Measurements from ENCODE around the gene SLC35F3.
"Not testable (repeated sequence)": the region's sequence is repeated elsewhere in the genome, so short reads cannot be mapped to it uniquely, and the experiment has no call there.

Gene SLC35F3

GRCh38 chr1:234201600-234201999 lies 297.1 kb downstream of the SLC35F3 start:
- no peak overlapping the region for H3K4me3 ChIP-seq (ENCODE audit: low read depth in 1 of 2, low read length in 1 of 2)
- TF ChIP-seq CTCF (IDR thresholded peaks at IDR 0.05), result no peak
- no peak overlapping the region for H3K27ac ChIP-seq
- H3K9me3 ChIP-seq, result no peaks in the 10 kb centered on the region
- no peaks in the 10 kb centered on the region for H3K4me1 ChIP-seq (ENCODE audit: control insufficient read depth in 1 of 2, insufficient read depth in 1 of 2, low read depth in 1 of 2, low read length in 1 of 2)
- H3K36me3 ChIP-seq, result no peaks in the 10 kb centered on the region
- H3K27me3 ChIP-seq, result no peaks in the 10 kb centered on the region

- Histone ChIP-seq H3K27me3 (no peaks in the 10 kb centered on the region), H3K4me3 (ENCODE audit: low read depth in 1 of 2, low read length in 1 of 2) (no peak overlapping the region)
- no peak for TF ChIP-seq CTCF (IDR thresholded peaks at IDR 0.05)
Measured at GRCh38 chr1:234205966-234206365, 301.5 kb downstream of the SLC35F3 start.

GRCh38 chr1:234206651-234207284 lies 302.3 kb downstream of the SLC35F3 start:
- Histone ChIP-seq H3K36me3 (no peaks in the 10 kb centered on the region), H3K27ac (no peak overlapping the region), H3K4me1 (ENCODE audit: control insufficient read depth in 1 of 2, insufficient read depth in 1 of 2, low read depth in 1 of 2, low read length in 1 of 2) (no peaks in the 10 kb centered on the region), H3K27me3 (no peaks in the 10 kb centered on the region), H3K4me3 (ENCODE audit: low read depth in 1 of 2, low read length in 1 of 2) (no peak overlapping the region), H3K9me3 (no peaks in the 10 kb centered on the region)
- no peak for TF ChIP-seq CTCF (IDR thresholded peaks at IDR 0.05)

More at GRCh38 chr1:234205966-234206365, 301.5 kb downstream of the SLC35F3 start:
- Histone ChIP-seq H3K4me1 (ENCODE audit: control insufficient read depth in 1 of 2, insufficient read depth in 1 of 2, low read depth in 1 of 2, low read length in 1 of 2) (no peaks in the 10 kb centered on the region), H3K36me3 (no peaks in the 10 kb centered on the region), H3K27ac (no peak overlapping the region), H3K9me3 (no peaks in the 10 kb centered on the region)

- Histone ChIP-seq H3K36me3 (no peaks in the 10 kb centered on the region), H3K4me3 (ENCODE audit: low read depth in 1 of 2, low read length in 1 of 2) (no peak overlapping the region), H3K27ac (no peak overlapping the region), H3K27me3 (no peaks in the 10 kb centered on the region), H3K9me3 (no peaks in the 10 kb centered on the region), H3K4me1 (ENCODE audit: control insufficient read depth in 1 of 2, insufficient read depth in 1 of 2, low read depth in 1 of 2, low read length in 1 of 2) (peaks cover under 1 to 4% of the 10 kb centered on the region in 2 experiments)
- TF ChIP-seq CTCF (IDR thresholded peaks at IDR 0.05), result no peak
Measured at GRCh38 chr1:234208351-234208750, 303.9 kb downstream of the SLC35F3 start.

GRCh38 chr1:234208791-234209190 lies 304.3 kb downstream of the SLC35F3 start:
- Histone ChIP-seq H3K4me1 (ENCODE audit: control insufficient read depth in 1 of 2, insufficient read depth in 1 of 2, low read depth in 1 of 2, low read length in 1 of 2) (peaks cover 4 to 9% of the 10 kb centered on the region in 2 experiments), H3K27me3 (no peaks in the 10 kb centered on the region), H3K27ac (no peak overlapping the region), H3K9me3 (no peaks in the 10 kb centered on the region), H3K4me3 (ENCODE audit: low read depth in 1 of 2, low read length in 1 of 2) (no peak overlapping the region), H3K36me3 (no peaks in the 10 kb centered on the region)
- TF ChIP-seq CTCF (IDR thresholded peaks at IDR 0.05), result no peak

GRCh38 chr1:234210429-234210828 lies 306.0 kb downstream of the SLC35F3 start:
- H3K9me3 ChIP-seq; H3K36me3 ChIP-seq; H3K27ac ChIP-seq; H3K4me3 ChIP-seq (ENCODE audit: low read depth in 1 of 2, low read length in 1 of 2): not testable (repeated sequence)
- Histone ChIP-seq H3K4me1 (ENCODE audit: control insufficient read depth in 1 of 2, insufficient read depth in 1 of 2, low read depth in 1 of 2, low read length in 1 of 2) (peaks cover 16 to 23% of the 10 kb centered on the region in 2 experiments), H3K27me3 (peaks cover 15% of the 10 kb centered on the region)

- Histone ChIP-seq H3K27me3 (peaks cover 29% of the 10 kb centered on the region), H3K4me1 (ENCODE audit: control insufficient read depth in 1 of 2, insufficient read depth in 1 of 2, low read depth in 1 of 2, low read length in 1 of 2) (peaks cover 16 to 23% of the 10 kb centered on the region in 2 experiments)
- not testable (repeated sequence) for H3K4me3 ChIP-seq (ENCODE audit: low read depth in 1 of 2, low read length in 1 of 2); H3K9me3 ChIP-seq; H3K27ac ChIP-seq; H3K36me3 ChIP-seq
Measured at GRCh38 chr1:234211855-234212254, 307.4 kb downstream of the SLC35F3 start.
